ENCODE results near the gene GALNT18.

The GALNT18 gene

DNA sequence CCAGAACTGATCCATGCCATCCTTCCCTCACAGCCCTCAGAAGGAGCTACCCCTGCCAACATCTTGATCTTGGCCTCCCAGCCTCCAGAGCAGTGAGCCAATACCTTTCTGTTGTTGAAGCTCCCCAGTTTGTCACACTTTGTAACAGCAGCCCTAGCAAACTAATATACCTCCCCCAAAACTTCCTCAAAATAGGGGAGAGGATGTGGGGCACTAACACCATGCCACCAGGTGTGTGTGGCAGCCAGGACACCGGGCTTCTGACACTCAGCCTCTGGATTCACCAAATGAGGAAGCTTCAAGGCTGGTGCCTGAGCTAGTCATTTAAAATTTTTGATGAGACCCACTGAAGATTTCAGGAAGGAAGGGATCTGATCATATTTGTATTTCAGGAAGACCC is 353.7 kb downstream of the GALNT18 start:
- no peak for DNase-seq (ENCODE audit: low read depth in 2 of 2)

- no peak for DNase-seq (ENCODE audit: low read depth in 2 of 2)
Observed at GRCh38 chr11:11267312-11267711, 354.5 kb downstream of the GALNT18 start.

- peak in 1 of 2 donors; percentile 24 for DNase-seq (ENCODE audit: low read depth in 2 of 2)
Observed at GRCh38 chr11:11265994-11266606, 355.7 kb downstream of the GALNT18 start.

GRCh38 chr11:11265320-11265719 is 356.5 kb downstream of the GALNT18 start:
- no peak for DNase-seq (ENCODE audit: low read depth in 2 of 2)

DNA sequence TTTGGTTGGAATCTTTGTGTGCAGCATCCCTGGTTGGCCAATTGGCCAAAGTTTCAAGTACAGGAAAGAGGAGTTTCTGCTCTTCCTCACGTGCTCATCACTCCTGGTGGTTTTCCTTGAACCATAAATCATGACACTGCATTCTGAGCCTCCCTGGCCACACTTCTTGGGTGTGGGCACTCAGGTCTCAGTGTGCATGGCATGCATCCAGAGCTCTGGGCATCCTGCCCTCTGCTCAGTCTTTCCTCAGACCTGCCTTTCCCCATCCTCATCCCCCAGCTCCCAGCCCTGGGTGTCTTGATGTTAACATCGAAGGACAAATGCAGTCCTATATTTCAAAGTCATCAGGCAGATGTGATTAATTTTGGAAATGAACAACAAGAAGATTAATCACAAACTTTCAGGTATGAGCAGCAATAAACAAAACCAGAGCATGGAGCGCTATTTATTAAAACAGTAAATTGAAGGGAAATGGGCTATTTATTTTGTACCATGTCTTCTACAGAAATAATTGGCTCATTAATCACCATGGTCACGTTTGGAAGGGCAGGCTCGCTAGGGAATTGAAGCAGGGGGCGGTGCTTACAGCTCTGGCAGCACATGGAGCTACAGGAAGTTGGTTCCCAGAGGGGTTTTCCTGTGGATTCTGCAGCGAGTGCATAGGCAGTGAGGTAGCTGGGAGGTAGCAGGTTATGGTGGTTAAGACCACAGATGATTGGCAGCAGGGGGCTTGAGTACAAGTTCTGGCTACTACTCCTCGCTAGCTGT is 358.4 kb downstream of the GALNT18 start:
- no peak for DNase-seq (ENCODE audit: low read depth in 2 of 2)

DNA sequence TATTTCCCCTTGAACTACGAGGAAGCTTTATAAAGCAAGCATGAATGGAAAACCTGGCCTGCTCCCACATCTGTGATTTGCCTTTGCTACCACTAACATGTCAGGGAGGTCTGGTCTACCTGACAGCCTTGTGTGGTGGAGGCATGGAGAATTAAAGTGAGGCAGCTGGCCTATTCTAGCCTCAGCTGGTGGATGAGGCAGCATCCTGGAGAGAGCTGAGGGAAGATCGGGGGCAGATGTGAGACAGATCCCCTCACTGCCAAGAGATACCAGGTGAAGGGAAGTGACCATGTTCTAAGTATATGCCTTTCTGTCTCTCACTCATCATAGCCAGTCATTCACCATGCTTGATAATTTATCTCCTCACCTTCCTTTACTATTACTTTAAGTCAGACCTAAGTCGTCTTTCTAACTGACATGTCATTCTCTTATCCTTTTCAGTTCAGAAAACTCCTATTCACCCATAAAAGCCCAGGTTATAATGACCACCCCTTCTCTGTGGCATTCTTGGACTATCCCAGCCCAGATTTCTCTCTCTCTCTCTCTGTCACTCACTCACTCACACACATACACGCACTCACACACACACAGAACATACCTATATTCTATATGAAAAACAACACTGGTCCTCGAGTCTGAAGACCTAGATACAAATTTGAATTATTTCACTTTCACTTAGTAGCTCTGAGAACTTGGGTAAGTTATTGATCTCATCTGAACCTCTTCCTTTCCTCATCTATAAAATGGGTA is 359.5 kb downstream of the GALNT18 start:
- no peak for DNase-seq (ENCODE audit: low read depth in 2 of 2)

DNA sequence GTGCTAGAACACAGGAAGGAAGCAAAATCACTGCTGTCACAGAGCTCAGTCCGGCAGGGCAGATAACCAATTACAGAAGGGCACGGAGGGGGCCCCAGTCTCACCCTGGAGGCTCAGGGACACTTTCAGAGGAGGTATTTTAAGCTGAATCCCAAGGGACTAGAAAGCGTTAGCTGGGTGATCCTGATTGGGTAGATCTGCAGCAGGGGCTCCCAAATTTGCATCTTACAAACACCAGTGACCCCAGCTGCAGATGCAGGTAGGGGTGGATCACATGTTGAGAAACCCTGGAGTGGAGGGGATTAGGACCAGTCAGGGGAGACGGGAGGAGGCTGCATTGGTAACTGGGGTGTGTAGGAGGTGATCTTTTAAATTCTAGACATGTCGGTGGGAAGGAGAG is 360.2 kb downstream of the GALNT18 start:
- DNase-seq (ENCODE audit: low read depth in 2 of 2), result no peak

DNA sequence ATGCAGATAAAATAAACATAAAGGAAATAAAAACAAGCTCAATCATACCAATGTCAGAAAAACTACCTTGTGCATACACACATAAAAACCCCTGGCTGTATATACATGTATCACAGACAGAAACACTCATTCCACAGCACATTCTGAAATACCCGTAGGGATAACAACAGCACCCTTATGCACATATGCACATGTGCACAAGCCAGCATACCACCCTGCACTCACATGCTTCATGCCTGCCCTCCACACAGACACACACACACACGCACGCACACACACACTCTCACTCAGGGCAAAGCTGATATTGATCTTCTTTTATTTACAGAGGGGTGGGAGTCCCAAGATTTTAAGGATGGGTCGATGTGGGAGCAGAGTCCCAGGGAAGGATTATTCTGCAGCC is 360.9 kb downstream of the GALNT18 start:
- no peak for DNase-seq (ENCODE audit: low read depth in 2 of 2)

GRCh38 chr11:11253995-11254394 is 367.8 kb downstream of the GALNT18 start:
- DNase-seq (ENCODE audit: low read depth in 2 of 2), result no peak

DNA sequence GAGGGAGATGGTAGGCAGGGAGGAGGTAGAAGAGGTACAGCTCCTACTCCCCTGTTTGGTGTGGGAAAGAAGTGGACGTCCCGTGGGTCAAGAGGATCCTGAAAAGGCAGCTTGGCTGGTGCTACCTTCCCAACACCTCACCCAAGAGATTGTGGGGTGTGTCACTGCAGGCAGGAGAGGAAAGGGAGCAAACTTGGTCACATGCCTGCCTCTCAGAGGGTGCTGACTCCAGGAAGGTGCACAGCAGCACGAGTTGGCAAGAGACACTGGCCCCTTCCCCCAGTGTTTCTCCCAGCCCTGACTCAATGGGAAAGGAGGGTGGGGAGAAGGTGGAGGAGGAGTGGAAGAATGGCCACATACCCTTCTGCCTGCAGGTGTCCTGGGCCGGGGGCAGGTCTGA is 368.3 kb downstream of the GALNT18 start:
- DNase-seq (ENCODE audit: low read depth in 2 of 2), result no peak

DNA sequence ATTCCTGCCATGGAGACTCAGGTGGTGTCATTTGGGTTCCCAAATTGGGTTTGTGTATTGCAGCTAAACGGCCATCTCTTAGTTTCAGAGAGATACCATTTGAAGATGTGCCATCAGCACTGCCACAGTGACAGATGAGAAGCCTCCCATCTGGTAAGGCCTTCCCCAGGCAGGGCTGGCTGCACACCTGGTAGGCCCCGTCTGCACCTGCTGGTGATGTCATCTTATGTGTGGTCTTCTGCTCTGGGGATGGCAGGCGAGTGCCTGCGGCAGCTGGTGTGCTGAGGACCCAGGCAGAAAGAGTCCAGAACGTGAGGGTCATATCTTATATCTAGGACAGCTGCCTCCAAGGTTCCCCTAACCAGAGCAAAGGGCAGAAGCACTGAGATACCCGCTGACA is 369.4 kb downstream of the GALNT18 start:
- DNase-seq (ENCODE audit: low read depth in 2 of 2), result no peak

- no peak for DNase-seq (ENCODE audit: low read depth in 2 of 2)
Observed at GRCh38 chr11:11251394-11251970, 370.3 kb downstream of the GALNT18 start.

DNA sequence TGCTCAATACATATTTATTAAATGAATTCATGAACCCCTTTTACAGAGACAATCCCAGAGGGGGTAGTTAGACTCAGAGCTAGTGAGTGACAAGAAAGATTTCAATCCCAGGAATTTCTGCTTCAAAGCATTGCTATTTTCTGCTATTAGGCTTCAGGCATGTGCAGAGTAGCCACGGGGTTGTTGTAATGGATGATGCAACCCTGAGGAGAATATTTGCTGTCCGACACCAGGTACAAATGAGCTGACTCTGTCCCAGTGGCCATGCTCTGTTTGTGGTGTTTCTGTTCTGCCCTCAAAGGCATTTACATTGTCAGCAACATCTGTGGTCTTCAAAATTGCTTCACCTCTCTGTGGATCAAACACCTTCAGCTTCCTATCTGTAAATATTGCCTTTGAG is 371.3 kb downstream of the GALNT18 start:
- no peak for DNase-seq (ENCODE audit: low read depth in 2 of 2)

- no peak for DNase-seq (ENCODE audit: low read depth in 2 of 2)
Observed at GRCh38 chr11:11247576-11247975, 374.2 kb downstream of the GALNT18 start.

DNA sequence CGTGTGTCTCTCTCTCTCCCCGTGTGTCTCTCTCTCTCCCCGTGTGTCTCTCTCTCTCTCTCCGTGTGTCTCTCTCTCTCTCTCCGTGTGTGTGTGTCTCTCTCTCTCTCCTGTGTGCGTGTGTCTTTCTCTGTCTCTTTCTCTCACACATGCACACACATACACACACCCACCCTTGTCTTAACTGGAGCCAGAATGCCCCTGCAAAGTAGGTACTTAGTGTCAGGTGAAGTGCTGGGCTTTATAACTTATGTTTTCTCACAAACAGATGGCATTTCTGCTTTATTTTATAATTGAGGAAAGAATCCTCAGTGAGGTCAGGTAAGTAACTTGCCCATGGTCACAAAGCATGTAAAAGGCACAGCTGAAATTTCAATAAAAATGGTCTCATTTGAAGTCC is 374.7 kb downstream of the GALNT18 start:
- no peak for DNase-seq (ENCODE audit: low read depth in 2 of 2)

- no peak for DNase-seq (ENCODE audit: low read depth in 2 of 2)
Observed at GRCh38 chr11:11246166-11246565, 375.6 kb downstream of the GALNT18 start.

- DNase-seq (ENCODE audit: low read depth in 2 of 2), result no peak
Observed at GRCh38 chr11:11245453-11245852, 376.4 kb downstream of the GALNT18 start.

GRCh38 chr11:11244470-11245080 is 377.2 kb downstream of the GALNT18 start:
- DNase-seq (ENCODE audit: low read depth in 2 of 2), result no peak

GRCh38 chr11:11243590-11244469 is 378.0 kb downstream of the GALNT18 start:
- peak in 1 of 2 donors; percentile 4 for DNase-seq (ENCODE audit: low read depth in 2 of 2)

DNA sequence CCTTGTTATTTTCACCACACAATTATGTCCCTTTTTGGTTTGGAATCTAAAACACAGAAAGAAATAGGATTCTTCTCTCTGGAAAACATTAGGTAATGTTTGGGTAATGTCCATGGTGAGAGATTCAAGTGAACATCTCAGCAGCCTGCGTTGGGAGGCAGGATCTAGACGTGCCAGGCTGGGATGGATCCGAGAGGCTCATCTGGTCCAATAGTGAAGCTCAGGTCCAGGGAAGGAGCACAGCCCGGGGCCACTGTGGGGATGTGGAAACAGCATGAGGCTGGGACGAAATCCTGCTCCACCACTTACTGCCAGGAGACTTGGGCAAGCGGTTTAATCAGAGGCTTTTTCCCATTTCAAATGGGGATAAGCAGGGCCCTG is 378.6 kb downstream of the GALNT18 start:
- no peak for DNase-seq (ENCODE audit: low read depth in 2 of 2)

GRCh38 chr11:11241284-11241683 is 380.5 kb downstream of the GALNT18 start:
- DNase-seq (ENCODE audit: low read depth in 2 of 2), result no peak

Measured in stimulated activated CD8-positive, alpha-beta memory T cell treated with anti-CD3 and anti-CD28 coated beads, Interleukin-15, amount 100 ng/mL, for 4 hours (primary cell).